Measurements from ENCODE around the gene CCN6. TPM values are rescaled to one million over a fixed set of nuclear protein-coding genes. Genes with fewer than 3 reads are reported as not detected.
A peak's percentile ranks its signal among the peaks of the same experiment; 100 is the strongest.

The CCN6 gene
- total RNA-seq, 4 donors from 2014 or later, result 0.39 to 0.42 TPM; not detected in 2

DNA sequence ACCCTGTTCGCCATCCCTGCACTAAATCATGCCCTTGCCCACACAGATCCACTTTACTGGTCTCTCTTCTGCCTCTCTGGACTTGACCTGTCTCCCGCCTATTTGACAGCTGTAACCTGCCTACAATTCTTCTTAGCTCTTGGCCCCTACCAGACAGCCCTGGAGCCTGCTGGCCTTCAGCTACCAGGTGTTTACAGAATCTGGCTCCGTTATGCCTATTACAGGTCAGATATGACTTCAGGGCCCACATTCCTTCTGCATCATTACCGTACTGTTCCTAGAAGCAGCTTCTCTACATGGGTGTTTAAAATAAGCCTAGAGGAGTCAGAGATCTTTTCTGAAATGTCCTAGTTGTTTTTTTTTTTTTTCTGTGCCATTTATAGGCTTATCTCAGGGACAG lies 45.4 kb upstream of the CCN6 start:
- Histone ChIP-seq H3K4me1 (peaks cover 0 to 22% (median 4%) of the 10 kb centered on the region in 4 donors), H3K27me3 (no peaks in the 10 kb centered on the region), H3K27ac (peak overlapping the region in 1 of 4 donors; percentile 9), H3K36me3 (no peaks in the 10 kb centered on the region), H3K4me3 (no peak overlapping the region), H3K9me3 (no peaks in the 10 kb centered on the region)
- TF ChIP-seq POLR2A (IDR thresholded peaks at IDR 0.05) (no peak), EP300 (IDR thresholded peaks at IDR 0.05) (no peak), CTCF (IDR thresholded peaks at IDR 0.05) (no peak)
- 91 to 92% methylated on average over 4 of the region's 4 CpGs for WGBS, 2 donors
- no peak for DNase-seq (ENCODE audit: low spot score in 2 of 2)

DNA sequence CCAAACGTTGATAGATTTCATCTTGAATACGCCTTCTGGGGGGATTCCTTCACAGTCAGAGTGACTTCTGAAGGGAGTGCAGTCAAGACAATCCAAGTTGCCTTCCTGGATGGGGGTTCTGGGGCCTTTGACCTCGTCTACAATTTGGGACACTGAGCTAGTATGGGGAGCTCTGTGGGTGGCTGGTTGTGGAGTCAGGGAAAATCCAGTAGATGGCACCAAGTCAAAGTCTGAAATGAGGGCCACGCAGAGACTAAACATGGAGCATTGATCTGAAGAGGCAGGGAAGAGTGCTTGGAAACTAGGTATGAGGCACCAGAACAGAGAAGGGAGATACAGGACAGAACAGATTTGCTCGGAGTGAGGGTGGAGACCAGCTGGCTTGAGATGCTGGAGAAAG lies 43.6 kb upstream of the CCN6 start:
- WGBS, 2 donors, result 78 to 82% methylated on average over 5 of the region's 5 CpGs
- Histone ChIP-seq H3K4me1 (peaks cover 0 to 24% (median 6%) of the 10 kb centered on the region in 4 donors), H3K4me3 (no peak overlapping the region), H3K27ac (peak overlapping the region in 1 of 4 donors; percentile 56), H3K27me3 (no peaks in the 10 kb centered on the region), H3K9me3 (no peaks in the 10 kb centered on the region), H3K36me3 (no peaks in the 10 kb centered on the region)
- no peak for TF ChIP-seq POLR2A (IDR thresholded peaks at IDR 0.05)
- peak in 3 of 5 experiments; percentile 21 to 24 (median 24) for TF ChIP-seq CTCF (IDR thresholded peaks at IDR 0.05)
- TF ChIP-seq EP300 (IDR thresholded peaks at IDR 0.05), result peak in 1 of 2 donors; percentile 9
- DNase-seq (ENCODE audit: low spot score in 2 of 2), result no peak

GRCh38 chr6:112013051-112013450 lies 40.9 kb upstream of the CCN6 start:
- 59 to 78% methylated on average over 3 of the region's 3 CpGs for WGBS, 2 donors
- H3K27me3 ChIP-seq, result no peaks in the 10 kb centered on the region
- H3K4me3 ChIP-seq, result no peak overlapping the region
- no peaks in the 10 kb centered on the region for H3K36me3 ChIP-seq
- TF ChIP-seq EP300 (IDR thresholded peaks at IDR 0.05) (no peak), POLR2A (IDR thresholded peaks at IDR 0.05) (no peak), CTCF (IDR thresholded peaks at IDR 0.05) (no peak)
- no peaks in the 10 kb centered on the region for H3K9me3 ChIP-seq
- peaks cover 0 to 36% (median 8%) of the 10 kb centered on the region in 4 donors for H3K4me1 ChIP-seq
- no peak overlapping the region for H3K27ac ChIP-seq
- no peak for DNase-seq (ENCODE audit: low spot score in 2 of 2)

- Histone ChIP-seq H3K27ac (peak overlapping the region; percentile 4 to 87 (median 66)), H3K27me3 (no peaks in the 10 kb centered on the region), H3K4me1 (peaks cover 3 to 50% (median 16%) of the 10 kb centered on the region in 4 donors), H3K36me3 (no peaks in the 10 kb centered on the region), H3K4me3 (no peak overlapping the region), H3K9me3 (no peaks in the 10 kb centered on the region)
- DNase-seq (ENCODE audit: low spot score in 2 of 2), result no peak
- 25 to 36% methylated on average over 2 of the region's 2 CpGs for WGBS, 2 donors
- TF ChIP-seq POLR2A (IDR thresholded peaks at IDR 0.05), result no peak
- no peak for TF ChIP-seq EP300 (IDR thresholded peaks at IDR 0.05)
- no peak for TF ChIP-seq CTCF (IDR thresholded peaks at IDR 0.05)
Measured at GRCh38 chr6:112014483-112014882, 39.4 kb upstream of the CCN6 start.

- Histone ChIP-seq H3K9me3 (no peaks in the 10 kb centered on the region), H3K27me3 (no peaks in the 10 kb centered on the region), H3K4me1 (peaks cover 5 to 61% (median 24%) of the 10 kb centered on the region in 4 donors), H3K27ac (peak overlapping the region in 2 of 4 donors; percentile 82 to 87), H3K4me3 (no peak overlapping the region), H3K36me3 (no peaks in the 10 kb centered on the region)
- TF ChIP-seq POLR2A (IDR thresholded peaks at IDR 0.05) (no peak), CTCF (IDR thresholded peaks at IDR 0.05) (no peak), EP300 (IDR thresholded peaks at IDR 0.05) (no peak)
- 89 to 93% methylated on average over 5 of the region's 5 CpGs for WGBS, 2 donors
- DNase-seq (ENCODE audit: low spot score in 2 of 2), result no peak
Measured at GRCh38 chr6:112015725-112016124, 38.2 kb upstream of the CCN6 start.

Data from tibial nerve (tissue), 4 donors.